Endothelial cell of umbilical vein (primary cell): Measurements from ENCODE around the gene NSMCE1. TPM values are rescaled to one million over a fixed set of nuclear protein-coding genes. Genes with fewer than 3 reads are reported as not detected.

Source experiments
- BruUV-seq: library from RNA; stranded (reverse); fragments of 400-500 nt; replicated peaks from 2 replicates; lab custom pipeline; 2021; lab: Mats Ljungman, UMichigan
- CTCF ChIA-PET: fragments of 300-600, 350-600 bp; sonication (Branson Sonifier 250); formaldehyde crosslinking; loops from one replicate; lab custom pipeline; 2021; ENCODE audit warnings: antibody characterized with exemption, inconsistent platforms; lab: Charles Lee
- POLR2A ChIA-PET: fragments of 300-600, 350-600 bp; sonication (Branson Sonifier 250); formaldehyde crosslinking; loops from one replicate; lab custom pipeline; 2021; ENCODE audit warnings: antibody characterized with exemption, inconsistent platforms; lab: Charles Lee
- DNase-seq: peaks from one replicate; pipeline ENCODE4 v3.0.0-alpha.2; 2011; ENCODE audit warnings: low read depth, low spot score
- FAIRE-seq: peaks from 2 replicates; lab custom pipeline; 2011; peaks lifted over from hg19 to GRCh38; lab: Jason Lieb, UNC
- H2AFZ ChIP-seq: 2 replicates; pipeline ENCODE4 v1.6.0; 2012; ENCODE audit warnings: low read depth, low read length, control low read depth, inconsistent platforms
- H3K27ac ChIP-seq: 2 replicates; pipeline ENCODE4 v1.5.1; 2011; ENCODE audit warnings: low read depth, mild to moderate bottlenecking, control low read depth, low read length, moderate library complexity; ENCODE audit not compliant: insufficient read depth
- H3K27me3 ChIP-seq, 2 experiments: 2 replicates each; pipeline versions ENCODE4 v1.6.0 to v1.6.1; 2011; ENCODE audit warnings: low read length in 2 of 2, mixed read lengths in 1 of 2; ENCODE audit not compliant: control insufficient read depth in 2 of 2, insufficient read depth in 2 of 2
- H3K36me3 ChIP-seq, 2 experiments: 2 replicates in 1 of 2; 3 replicates in 1 of 2; pipeline ENCODE4 v1.5.1; 2011; ENCODE audit warnings: low read length in 2 of 2, mild to moderate bottlenecking in 1 of 2, moderate library complexity in 1 of 2; ENCODE audit not compliant: control insufficient read depth in 2 of 2, insufficient read depth in 2 of 2; ENCODE audit errors: extremely low read depth in 1 of 2
- H3K4me1 ChIP-seq: 3 replicates; pipeline ENCODE4 v1.5.1; 2011; ENCODE audit warnings: mild to moderate bottlenecking, low read length; ENCODE audit not compliant: control insufficient read depth, insufficient read depth; ENCODE audit errors: extremely low read depth
- H3K4me2 ChIP-seq: 2 replicates; pipeline ENCODE4 v1.6.1; 2011; ENCODE audit warnings: low read length, control low read depth, mixed read lengths; ENCODE audit not compliant: insufficient read depth
- H3K4me3 ChIP-seq, 3 experiments: fragments of 200-600 bp in 1 of 3; sonication (generic), shearing (Covaris generic) in 1 of 3; replicated peaks in 1 of 3; 2 replicates each; pipeline ENCODE4 v1.5.1; 2011 to 2016; ENCODE audit warnings: control low read depth in 3 of 3, low read length in 3 of 3, mild to moderate bottlenecking in 2 of 3, inconsistent platforms in 1 of 3, low read depth in 1 of 3, moderate library complexity in 1 of 3; ENCODE audit not compliant: insufficient read depth in 1 of 3
- H3K79me2 ChIP-seq: 2 replicates; pipeline ENCODE4 v1.6.0; 2012; ENCODE audit warnings: low read length, inconsistent platforms; ENCODE audit not compliant: control insufficient read depth, insufficient read depth
- H3K9ac ChIP-seq: replicated peaks from 2 replicates; pipeline ENCODE3; 2011; ENCODE audit warnings: low read length, control low read depth; ENCODE audit not compliant: insufficient read depth; ENCODE audit errors: extremely low read depth
- H3K9me1 ChIP-seq: replicated peaks from 3 replicates; pipeline ENCODE4 v1.6.0; 2011; ENCODE audit warnings: mild to moderate bottlenecking, low read length; ENCODE audit not compliant: control insufficient read depth, insufficient read depth; ENCODE audit errors: extremely low read depth
- H3K9me3 ChIP-seq: replicated peaks from 2 replicates; pipeline ENCODE4 v1.5.1; 2012; ENCODE audit warnings: low read length, inconsistent platforms; ENCODE audit not compliant: control insufficient read depth, insufficient read depth
- H4K20me1 ChIP-seq: replicated peaks from 2 replicates; pipeline ENCODE3; 2011; ENCODE audit warnings: mild to moderate bottlenecking, low read length; ENCODE audit not compliant: control insufficient read depth, insufficient read depth; ENCODE audit errors: extremely low read depth
- EZH2 ChIP-seq: IDR thresholded peaks from 2 replicates; pipeline ENCODE4 v1.6.1; 2012; ENCODE audit warnings: borderline replicate concordance, low read depth, mild to moderate bottlenecking, moderate library complexity, low read length, inconsistent platforms; ENCODE audit not compliant: severe bottlenecking
- FOS ChIP-seq: IDR thresholded peaks from 2 replicates; pipeline ENCODE4 v1.6.1; 2011; ENCODE audit warnings: mild to moderate bottlenecking, low read length, moderate library complexity, borderline replicate concordance; ENCODE audit not compliant: insufficient read depth
- GATA2 ChIP-seq: IDR thresholded peaks from 2 replicates; pipeline ENCODE4 v1.7.0; 2011; ENCODE audit warnings: low read depth, mild to moderate bottlenecking, moderate library complexity, mixed read lengths, low read length; ENCODE audit not compliant: insufficient read length, insufficient read depth
- JUN ChIP-seq: IDR thresholded peaks from 2 replicates; pipeline ENCODE4 v1.6.1; 2011; ENCODE audit warnings: borderline replicate concordance, low read depth; ENCODE audit not compliant: insufficient read length, insufficient read depth
- MYC ChIP-seq: IDR thresholded peaks from one replicate; pipeline ENCODE4 v1.6.1; 2011; ENCODE audit warnings: mild to moderate bottlenecking, low read depth, low read length
- POLR2A ChIP-seq: IDR thresholded peaks from 2 replicates; pipeline ENCODE4 v1.6.1; 2012; ENCODE audit warnings: low read depth, mild to moderate bottlenecking, control low read depth, low read length
- POLR2AphosphoS5 ChIP-seq: IDR thresholded peaks from 2 replicates; pipeline ENCODE4 v1.6.1; 2012; ENCODE audit warnings: low read depth, mild to moderate bottlenecking, control low read depth, low read length, moderate library complexity; ENCODE audit not compliant: insufficient read depth
- dilution Hi-C: fragments of 300-500 bp; cut with MboI; formaldehyde crosslinking; loops from one replicate; pipeline ENCODE4 v1.15.0; 2019; ENCODE audit warnings: low sequenced_read_pairs; ENCODE audit not compliant: extremely low pct_ligation_motif_present
- intact Hi-C: fragments of 100-400 bp; cut with micrococcal nuclease; formaldehyde crosslinking; loops from one replicate; pipeline ENCODE4 v1.10.0; 2022
- polyA plus RNA-seq, 4 experiments: library from polyadenylated mRNA; depleted of rRNA in 3 of 4; stranded (reverse) in 3 of 4; unstranded in 1 of 4; fragments of >200 nt; gene quantifications; 2 replicates each; pipeline versions ENCODE4 v1.2.1 to v1.2.3, GENCODE V29; 2011 to 2012; ENCODE audit warnings: missing spikeins in 1 of 4
- total RNA-seq: library from RNA; stranded (reverse); gene quantifications from 2 replicates; pipeline ENCODE4 v1.2.3, GENCODE V29; 2021
- TF ChIP-seq, protein P1 (sequence below): IDR thresholded peaks from 2 replicates; pipeline ENCODE4 v1.6.1; 2011; ENCODE audit not compliant: insufficient read depth, insufficient read length
- TF ChIP-seq, protein P2 (sequence below), 2 donors: IDR thresholded peaks; 1 replicate in 1 of 2; 2 replicates in 1 of 2; pipeline ENCODE4 v1.5.1; 2011; ENCODE audit warnings: low read length in 2 of 2, mild to moderate bottlenecking in 2 of 2, moderate library complexity in 2 of 2, control low read depth in 1 of 2, inconsistent platforms in 1 of 2, low read depth in 1 of 2; ENCODE audit not compliant: insufficient read depth in 1 of 2; ENCODE audit errors: extremely low read depth in 1 of 2

Gene NSMCE1
- total and polyA plus RNA-seq, 2 donors (not counting 3 experiments of a cell fraction or from before 2014, with no cell fraction given), result 23.8 to 42.0 TPM

DNA sequence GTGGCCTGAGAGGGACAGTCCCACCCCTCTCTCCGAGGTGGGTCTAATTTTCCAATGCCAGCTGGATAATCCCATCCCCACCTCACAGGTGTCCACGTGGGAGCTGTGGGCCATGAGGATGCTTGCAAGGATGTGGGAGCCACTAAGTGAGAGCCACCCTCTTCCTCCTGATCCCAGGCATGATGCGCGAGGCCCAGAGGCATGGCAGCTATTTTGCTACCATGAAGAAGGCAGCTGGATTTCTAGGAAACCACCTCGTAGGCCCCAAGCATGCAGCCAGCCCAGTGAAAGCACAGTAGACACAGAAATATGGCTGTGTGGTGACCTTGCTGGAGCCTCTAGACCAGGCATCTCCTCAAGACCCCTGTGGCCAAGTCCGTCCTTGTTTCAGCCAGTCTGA is 44.9 kb downstream of the NSMCE1 start:
- TF ChIP-seq, protein P1, sequence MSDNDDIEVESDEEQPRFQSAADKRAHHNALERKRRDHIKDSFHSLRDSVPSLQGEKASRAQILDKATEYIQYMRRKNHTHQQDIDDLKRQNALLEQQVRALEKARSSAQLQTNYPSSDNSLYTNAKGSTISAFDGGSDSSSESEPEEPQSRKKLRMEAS, result no peak
- no peak for TF ChIP-seq EZH2
- no peak for TF ChIP-seq POLR2AphosphoS5
- TF ChIP-seq POLR2A, result no peak
- TF ChIP-seq JUN, result no peak
- TF ChIP-seq, protein P2, sequence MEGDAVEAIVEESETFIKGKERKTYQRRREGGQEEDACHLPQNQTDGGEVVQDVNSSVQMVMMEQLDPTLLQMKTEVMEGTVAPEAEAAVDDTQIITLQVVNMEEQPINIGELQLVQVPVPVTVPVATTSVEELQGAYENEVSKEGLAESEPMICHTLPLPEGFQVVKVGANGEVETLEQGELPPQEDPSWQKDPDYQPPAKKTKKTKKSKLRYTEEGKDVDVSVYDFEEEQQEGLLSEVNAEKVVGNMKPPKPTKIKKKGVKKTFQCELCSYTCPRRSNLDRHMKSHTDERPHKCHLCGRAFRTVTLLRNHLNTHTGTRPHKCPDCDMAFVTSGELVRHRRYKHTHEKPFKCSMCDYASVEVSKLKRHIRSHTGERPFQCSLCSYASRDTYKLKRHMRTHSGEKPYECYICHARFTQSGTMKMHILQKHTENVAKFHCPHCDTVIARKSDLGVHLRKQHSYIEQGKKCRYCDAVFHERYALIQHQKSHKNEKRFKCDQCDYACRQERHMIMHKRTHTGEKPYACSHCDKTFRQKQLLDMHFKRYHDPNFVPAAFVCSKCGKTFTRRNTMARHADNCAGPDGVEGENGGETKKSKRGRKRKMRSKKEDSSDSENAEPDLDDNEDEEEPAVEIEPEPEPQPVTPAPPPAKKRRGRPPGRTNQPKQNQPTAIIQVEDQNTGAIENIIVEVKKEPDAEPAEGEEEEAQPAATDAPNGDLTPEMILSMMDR (IDR thresholded peaks at IDR 0.05; ENCODE audit: extremely low read depth in 1 of 2, insufficient read depth in 1 of 2, low read depth in 1 of 2, low read length in 2 of 2), result no peak
- TF ChIP-seq MYC, result no peak
- TF ChIP-seq FOS, result no peak
- no peak for TF ChIP-seq GATA2
- no peak overlapping the region for H2AFZ ChIP-seq
- H4K20me1 ChIP-seq, result no peaks in the 10 kb centered on the region
- no peaks in the 10 kb centered on the region for H3K9me3 ChIP-seq
- H3K79me2 ChIP-seq, result no peaks in the 10 kb centered on the region
- H3K9ac ChIP-seq, result no peak overlapping the region
- H3K27ac ChIP-seq, result no peak overlapping the region
- H3K36me3 ChIP-seq, result peaks cover 0 to 6% of the 10 kb centered on the region in 2 experiments
- FAIRE-seq (no peak), DNase-seq (no peak)
- intact Hi-C loops, result no loop called here
- H3K4me3 ChIP-seq, result no peak overlapping the region
- ChIA-PET POLR2A (no interaction called here), CTCF (interaction anchor here (1.6 to 3.7 kb wide), 3 partner anchors 11 to 143 kb away, joined by 8 to 41 read pairs (median 15); no protein-coding TSS in a partner anchor)
- no peaks in the 10 kb centered on the region for H3K27me3 ChIP-seq
- BruUV-seq, result no TSS peak
- dilution Hi-C loops, result no loop called here
- H3K4me2 ChIP-seq, result no peak overlapping the region
- no peaks in the 10 kb centered on the region for H3K4me1 ChIP-seq
- no peaks in the 10 kb centered on the region for H3K9me1 ChIP-seq
